ENCODE measurements around the gene DNAJB6. TPM values are rescaled to one million over a fixed set of nuclear protein-coding genes. Genes with fewer than 3 reads are reported as not detected.

The DNAJB6 gene
- total RNA-seq, 1 experiment from 2014 or later: 201 TPM

DNA sequence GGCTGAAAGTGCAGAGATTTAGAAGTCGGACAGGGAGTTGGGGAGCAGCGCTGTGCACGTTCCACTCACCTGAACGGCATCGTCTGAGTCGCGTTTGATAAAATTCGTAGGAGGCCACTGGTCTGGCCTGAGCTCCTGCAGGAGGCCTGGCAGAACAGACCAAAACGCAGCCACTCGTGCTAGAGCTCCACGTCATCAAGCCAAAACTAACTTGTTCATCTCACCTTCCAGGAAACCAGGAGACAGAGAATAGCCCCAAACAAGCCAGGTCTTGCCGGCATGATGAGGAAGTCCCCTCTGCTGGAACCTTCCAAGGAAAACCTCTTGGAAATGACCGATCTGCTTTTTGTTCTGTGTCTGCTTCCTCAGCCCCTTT, 43.4 kb upstream of the DNAJB6 start:
- Histone ChIP-seq H3K4me1 (ENCODE audit: control insufficient read depth, insufficient read depth, low read length) (peaks cover 21% of the 10 kb centered on the region), H3K4me3 (ENCODE audit: low read depth in 2 of 2, low read length in 2 of 2) (no peak overlapping the region), H3K36me3 (ENCODE audit: control insufficient read depth, insufficient read depth, low read length) (no peaks in the 10 kb centered on the region), H3K27me3 (ENCODE audit: control insufficient read depth, insufficient read depth, low read length) (no peaks in the 10 kb centered on the region), H3K27ac (ENCODE audit: low read length) (peak overlapping the region; percentile 59), H3K9me3 (ENCODE audit: control insufficient read depth, insufficient read depth, low read depth, low read length) (peaks cover 4% of the 10 kb centered on the region; the same call in 1 of the 2 replicates)
- no TSS peak for BruUV-seq (replicated peaks)
- intact Hi-C loops (cut with micrococcal nuclease; ENCODE audit: unreplicated experiment): no loop called here
- ATAC-seq (no peak), DNase-seq (ENCODE audit: low read depth, low spot score) (no peak)
- in situ Hi-C loops (cut with HindIII; ENCODE audit: low pct_unique_long_range_greater_than_20kb, low sequenced_read_pairs): no loop called here
- POLR2A ChIA-PET: no interaction called here
- CTCF ChIA-PET: interaction anchor here (0.6 kb wide), 1 partner anchor 182 kb away, joined by 3 read pairs; no protein-coding TSS in a partner anchor
- no peak for TF ChIP-seq TCF7L2 (IDR thresholded peaks at IDR 0.05; ENCODE audit: low read depth, low read length)
- TF ChIP-seq, protein P1, sequence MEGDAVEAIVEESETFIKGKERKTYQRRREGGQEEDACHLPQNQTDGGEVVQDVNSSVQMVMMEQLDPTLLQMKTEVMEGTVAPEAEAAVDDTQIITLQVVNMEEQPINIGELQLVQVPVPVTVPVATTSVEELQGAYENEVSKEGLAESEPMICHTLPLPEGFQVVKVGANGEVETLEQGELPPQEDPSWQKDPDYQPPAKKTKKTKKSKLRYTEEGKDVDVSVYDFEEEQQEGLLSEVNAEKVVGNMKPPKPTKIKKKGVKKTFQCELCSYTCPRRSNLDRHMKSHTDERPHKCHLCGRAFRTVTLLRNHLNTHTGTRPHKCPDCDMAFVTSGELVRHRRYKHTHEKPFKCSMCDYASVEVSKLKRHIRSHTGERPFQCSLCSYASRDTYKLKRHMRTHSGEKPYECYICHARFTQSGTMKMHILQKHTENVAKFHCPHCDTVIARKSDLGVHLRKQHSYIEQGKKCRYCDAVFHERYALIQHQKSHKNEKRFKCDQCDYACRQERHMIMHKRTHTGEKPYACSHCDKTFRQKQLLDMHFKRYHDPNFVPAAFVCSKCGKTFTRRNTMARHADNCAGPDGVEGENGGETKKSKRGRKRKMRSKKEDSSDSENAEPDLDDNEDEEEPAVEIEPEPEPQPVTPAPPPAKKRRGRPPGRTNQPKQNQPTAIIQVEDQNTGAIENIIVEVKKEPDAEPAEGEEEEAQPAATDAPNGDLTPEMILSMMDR (IDR thresholded peaks at IDR 0.05): no peak
- TF ChIP-seq POLR2AphosphoS5 (IDR thresholded peaks at IDR 0.05; ENCODE audit: low read depth, low read length): no peak
- no peak for TF ChIP-seq SIN3A (IDR thresholded peaks at IDR 0.05; ENCODE audit: borderline replicate concordance, insufficient read depth, low read depth, low read length)
- TF ChIP-seq, protein P2, sequence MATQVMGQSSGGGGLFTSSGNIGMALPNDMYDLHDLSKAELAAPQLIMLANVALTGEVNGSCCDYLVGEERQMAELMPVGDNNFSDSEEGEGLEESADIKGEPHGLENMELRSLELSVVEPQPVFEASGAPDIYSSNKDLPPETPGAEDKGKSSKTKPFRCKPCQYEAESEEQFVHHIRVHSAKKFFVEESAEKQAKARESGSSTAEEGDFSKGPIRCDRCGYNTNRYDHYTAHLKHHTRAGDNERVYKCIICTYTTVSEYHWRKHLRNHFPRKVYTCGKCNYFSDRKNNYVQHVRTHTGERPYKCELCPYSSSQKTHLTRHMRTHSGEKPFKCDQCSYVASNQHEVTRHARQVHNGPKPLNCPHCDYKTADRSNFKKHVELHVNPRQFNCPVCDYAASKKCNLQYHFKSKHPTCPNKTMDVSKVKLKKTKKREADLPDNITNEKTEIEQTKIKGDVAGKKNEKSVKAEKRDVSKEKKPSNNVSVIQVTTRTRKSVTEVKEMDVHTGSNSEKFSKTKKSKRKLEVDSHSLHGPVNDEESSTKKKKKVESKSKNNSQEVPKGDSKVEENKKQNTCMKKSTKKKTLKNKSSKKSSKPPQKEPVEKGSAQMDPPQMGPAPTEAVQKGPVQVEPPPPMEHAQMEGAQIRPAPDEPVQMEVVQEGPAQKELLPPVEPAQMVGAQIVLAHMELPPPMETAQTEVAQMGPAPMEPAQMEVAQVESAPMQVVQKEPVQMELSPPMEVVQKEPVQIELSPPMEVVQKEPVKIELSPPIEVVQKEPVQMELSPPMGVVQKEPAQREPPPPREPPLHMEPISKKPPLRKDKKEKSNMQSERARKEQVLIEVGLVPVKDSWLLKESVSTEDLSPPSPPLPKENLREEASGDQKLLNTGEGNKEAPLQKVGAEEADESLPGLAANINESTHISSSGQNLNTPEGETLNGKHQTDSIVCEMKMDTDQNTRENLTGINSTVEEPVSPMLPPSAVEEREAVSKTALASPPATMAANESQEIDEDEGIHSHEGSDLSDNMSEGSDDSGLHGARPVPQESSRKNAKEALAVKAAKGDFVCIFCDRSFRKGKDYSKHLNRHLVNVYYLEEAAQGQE (IDR thresholded peaks at IDR 0.05; ENCODE audit: insufficient read depth in 1 of 2, low read depth in 2 of 2, low read length in 1 of 2): no peak

DNA sequence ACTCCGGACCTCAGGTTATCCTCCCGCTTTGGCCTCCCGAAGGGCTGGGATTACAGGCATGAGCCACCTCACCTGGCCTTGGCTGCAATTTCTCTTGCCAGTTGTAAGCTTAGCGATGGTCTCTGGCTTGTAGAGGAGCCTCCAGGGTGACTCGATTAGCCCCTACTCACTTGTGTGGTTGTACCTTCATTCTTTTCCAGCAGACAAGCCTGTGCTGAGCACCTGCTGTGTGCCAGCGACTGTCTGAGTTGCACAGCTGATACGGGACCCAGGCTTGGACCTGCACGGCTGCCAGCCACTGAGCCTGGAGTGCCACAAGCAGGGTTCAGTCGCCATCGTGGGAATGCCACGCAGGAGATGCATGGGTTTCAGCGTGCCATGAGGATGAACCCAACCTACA, 42.0 kb upstream of the DNAJB6 start:
- TF ChIP-seq, protein P2 (IDR thresholded peaks at IDR 0.05; ENCODE audit: insufficient read depth in 1 of 2, low read depth in 2 of 2, low read length in 1 of 2): no peak
- no peak for TF ChIP-seq SIN3A (IDR thresholded peaks at IDR 0.05; ENCODE audit: borderline replicate concordance, insufficient read depth, low read depth, low read length)
- TF ChIP-seq TCF7L2 (IDR thresholded peaks at IDR 0.05; ENCODE audit: low read depth, low read length): no peak
- H3K4me1 ChIP-seq (ENCODE audit: control insufficient read depth, insufficient read depth, low read length): peaks cover 12% of the 10 kb centered on the region
- ChIA-PET CTCF (no interaction called here), POLR2A (interaction anchor here (0.7 kb wide), 2 partner anchors 8 to 25 kb away, joined by 5 to 8 read pairs; no protein-coding TSS in a partner anchor)
- intact Hi-C loops (cut with micrococcal nuclease; ENCODE audit: unreplicated experiment) (no loop called here), in situ Hi-C loops (cut with HindIII; ENCODE audit: low pct_unique_long_range_greater_than_20kb, low sequenced_read_pairs) (no loop called here)
- H3K9me3 ChIP-seq (ENCODE audit: control insufficient read depth, insufficient read depth, low read depth, low read length): no peaks in the 10 kb centered on the region
- no peak for DNase-seq (ENCODE audit: low read depth, low spot score)
- no TSS peak for BruUV-seq (replicated peaks)
- H3K27me3 ChIP-seq (ENCODE audit: control insufficient read depth, insufficient read depth, low read length): no peaks in the 10 kb centered on the region
- no peaks in the 10 kb centered on the region for H3K36me3 ChIP-seq (ENCODE audit: control insufficient read depth, insufficient read depth, low read length)
- no peak overlapping the region for H3K27ac ChIP-seq (ENCODE audit: low read length)
- ATAC-seq: no peak
- no peak overlapping the region for H3K4me3 ChIP-seq (ENCODE audit: low read depth in 2 of 2, low read length in 2 of 2)
